ENCODE results near the gene RAB23. TPM values are rescaled to one million over a fixed set of nuclear protein-coding genes. Genes with fewer than 3 reads are reported as not detected.

Gene RAB23
- total and polyA plus RNA-seq, 2 of the 8 experiments (the other 6 are each of a cell fraction or from before 2014, with no cell fraction given), result 6.5 to 17.2 TPM

GRCh38 chr6:57172136-57173055 is 49.7 kb downstream of the RAB23 start, which contains the start of gene BAG2 (continued):
- TF ChIP-seq TBP (IDR thresholded peaks at IDR 0.05; ENCODE audit: low read depth, low read length) (peak; percentile 30), HDAC6 (IDR thresholded peaks at IDR 0.05; ENCODE audit: low read depth, low read length) (no peak), SP4 (IDR thresholded peaks at IDR 0.05; ENCODE audit: low read length) (no peak; the same call in 1 of the 2 replicates), CREB1 (IDR thresholded peaks at IDR 0.05) (peak; percentile 68), SIRT6 (IDR thresholded peaks at IDR 0.05; ENCODE audit: low read length) (no peak), POU5F1 (IDR thresholded peaks at IDR 0.05; ENCODE audit: low read depth, low read length) (no peak), MAFK (IDR thresholded peaks at IDR 0.05; ENCODE audit: low read depth, low read length) (no peak), KDM1A (IDR thresholded peaks at IDR 0.05; ENCODE audit: borderline replicate concordance, low read length) (0 out of 2 replicates have a peak, but pooled peaks have one; percentile 21), JUND (IDR thresholded peaks at IDR 0.05; ENCODE audit: low read length) (peak; percentile 92), NRF1 (IDR thresholded peaks at IDR 0.05; ENCODE audit: low read depth, low read length) (no peak), GTF2F1 (IDR thresholded peaks at IDR 0.05; ENCODE audit: borderline replicate concordance, low read depth, low read length) (no peak), CHD2 (IDR thresholded peaks at IDR 0.05; ENCODE audit: low read length) (no peak), BACH1 (IDR thresholded peaks at IDR 0.05; ENCODE audit: low read length) (no peak), SUZ12 (IDR thresholded peaks at IDR 0.05; ENCODE audit: low read length) (no peak), ATF3 (IDR thresholded peaks at IDR 0.05; ENCODE audit: insufficient read depth, low read depth, low read length) (no peak), FOSL1 (IDR thresholded peaks at IDR 0.05; ENCODE audit: insufficient read depth, low read depth, low read length) (no peak), EP300 (IDR thresholded peaks at IDR 0.05; ENCODE audit: borderline replicate concordance in 1 of 2, low read depth in 2 of 2, low read length in 2 of 2) (peak in 1 of 2 experiments; percentile 97; a peak in 2 of 3 replicates), CTCF (IDR thresholded peaks at IDR 0.05; ENCODE audit: control extremely low read depth in 1 of 3, insufficient read depth in 1 of 3, low read depth in 1 of 3, low read length in 3 of 3) (peak in 1 of 3 experiments; percentile 11; a peak in 1 of 4 replicates), RNF2 (IDR thresholded peaks at IDR 0.05; ENCODE audit: borderline replicate concordance, low read depth, low read length, missing control alignments, poor library complexity, severe bottlenecking) (peak; percentile 52), BCL11A (IDR thresholded peaks at IDR 0.05; ENCODE audit: low read depth in 2 of 2, low read length in 2 of 2) (no peak), KDM4A (IDR thresholded peaks at IDR 0.05; ENCODE audit: low read depth, low read length, severe bottlenecking) (peak; percentile 84)
